SIG-M5 (cell line): ENCODE results near the gene GCSAM.

ENCODE experiments used
- DNase-seq: peaks from one replicate; lab custom pipeline; 2025; lab: John Stamatoyannopoulos, UW

GCSAM gene

GRCh38 chr3:112104774-112105173 is 28.3 kb downstream of the GCSAM start:
- DNase-seq = no peak

- no peak for DNase-seq
Observed at GRCh38 chr3:112101916-112102315, 31.1 kb downstream of the GCSAM start.

- DNase-seq = no peak
Observed at GRCh38 chr3:112097378-112097777, 35.7 kb downstream of the GCSAM start.

GRCh38 chr3:112096176-112096575 is 36.9 kb downstream of the GCSAM start:
- no peak for DNase-seq

- no peak for DNase-seq
Observed at GRCh38 chr3:112095731-112096130, 37.3 kb downstream of the GCSAM start.

- DNase-seq = no peak
Observed at GRCh38 chr3:112093180-112093522, 39.9 kb downstream of the GCSAM start.

GRCh38 chr3:112092496-112093179 is 40.4 kb downstream of the GCSAM start:
- no peak for DNase-seq

GRCh38 chr3:112090887-112091586 is 42.0 kb downstream of the GCSAM start:
- DNase-seq = no peak

- no peak for DNase-seq
Observed at GRCh38 chr3:112089956-112090886, 42.8 kb downstream of the GCSAM start.

- no peak for DNase-seq
Observed at GRCh38 chr3:112088944-112089343, 44.1 kb downstream of the GCSAM start.

GRCh38 chr3:112087746-112088145 is 45.3 kb downstream of the GCSAM start:
- DNase-seq = no peak

GRCh38 chr3:112086875-112087524 is 46.0 kb downstream of the GCSAM start:
- no peak for DNase-seq

- no peak for DNase-seq
Observed at GRCh38 chr3:112086076-112086854, 46.8 kb downstream of the GCSAM start, which contains the start of gene C3orf52. Gene C3orf52 (plus strand): TSS chr3:112086389. CDS start chr3:112086408, 19 bp downstream.

GRCh38 chr3:112085735-112086075 is 47.3 kb downstream of the GCSAM start:
- DNase-seq = no peak

- DNase-seq = no peak
Observed at GRCh38 chr3:112084980-112085705, 47.9 kb downstream of the GCSAM start.

- DNase-seq = no peak
Observed at GRCh38 chr3:112083239-112083638, 49.8 kb downstream of the GCSAM start.

- DNase-seq = no peak
Observed at GRCh38 chr3:112078125-112079083, 54.6 kb downstream of the GCSAM start.

- no peak for DNase-seq
Observed at GRCh38 chr3:112074616-112075497, 58.2 kb downstream of the GCSAM start.

- no peak for DNase-seq
Observed at GRCh38 chr3:112074006-112074405, 59.0 kb downstream of the GCSAM start.
